GM21367 (cell line): Measurements from ENCODE around the gene FOXL1.
A peak's percentile ranks its signal among the peaks of the same experiment; 100 is the strongest.

Experiments used
- ATAC-seq: cut with Tn5 transposase; IDR thresholded peaks from one replicate; pipeline ENCODE4 v1.9.1; 2021; ENCODE audit not compliant: unreplicated experiment

The FOXL1 gene

GRCh38 chr16:86547286-86547685, 31.1 kb upstream of the FOXL1 start:
- no peak for ATAC-seq

- ATAC-seq, result no peak
Measured at GRCh38 chr16:86549076-86549892, 29.1 kb upstream of the FOXL1 start.

- no peak for ATAC-seq
Measured at GRCh38 chr16:86549893-86550190, 28.5 kb upstream of the FOXL1 start.

- no peak for ATAC-seq
Measured at GRCh38 chr16:86550281-86550680, 28.1 kb upstream of the FOXL1 start.

- ATAC-seq, result no peak
Measured at GRCh38 chr16:86553356-86553755, 25.0 kb upstream of the FOXL1 start.

- no peak for ATAC-seq
Measured at GRCh38 chr16:86554599-86554916, 23.8 kb upstream of the FOXL1 start.

- ATAC-seq, result peak; percentile 68
Measured at GRCh38 chr16:86554917-86555703, 23.2 kb upstream of the FOXL1 start, which contains the start of gene MTHFSD. TSS of gene MTHFSD (minus strand) at chr16:86555235. CDS start at chr16:86555184, 51 bp downstream.

- ATAC-seq, result no peak
Measured at GRCh38 chr16:86555704-86556075, 22.7 kb upstream of the FOXL1 start.

- no peak for ATAC-seq
Measured at GRCh38 chr16:86556576-86556975, 21.8 kb upstream of the FOXL1 start.

GRCh38 chr16:86557587-86557986, 20.8 kb upstream of the FOXL1 start:
- ATAC-seq, result no peak

GRCh38 chr16:86558355-86559193, 19.8 kb upstream of the FOXL1 start:
- no peak for ATAC-seq

- no peak for ATAC-seq
Measured at GRCh38 chr16:86559802-86560305, 18.5 kb upstream of the FOXL1 start.

- ATAC-seq, result no peak
Measured at GRCh38 chr16:86562356-86562755, 16.0 kb upstream of the FOXL1 start.

- ATAC-seq, result peak; percentile 80
Measured at GRCh38 chr16:86563469-86564345, 14.6 kb upstream of the FOXL1 start.

- no peak for ATAC-seq
Measured at GRCh38 chr16:86565181-86565631, 13.1 kb upstream of the FOXL1 start.

- no peak for ATAC-seq
Measured at GRCh38 chr16:86565644-86566511, 12.5 kb upstream of the FOXL1 start.

GRCh38 chr16:86566601-86566965, 11.8 kb upstream of the FOXL1 start, which contains the start of gene FOXC2:
TSS of gene FOXC2 (plus strand) at chr16:86566829. CDS start at chr16:86567336, 507 bp downstream.
- ATAC-seq, result no peak

GRCh38 chr16:86566966-86567700, 11.2 kb upstream of the FOXL1 start:
- no peak for ATAC-seq
